Heart left ventricle (tissue), 16 donors: ENCODE results near the gene LYAR. TPM values are rescaled to one million over a fixed set of nuclear protein-coding genes. Genes with fewer than 3 reads are reported as not detected.
"Not testable (repeated sequence)": the region's sequence is repeated elsewhere in the genome, so short reads cannot be mapped to it uniquely, and the experiment has no call there.

ENCODE experiments used
- ATAC-seq, 4 donors: fragments of 200-7000 bp; cut with Tn5 transposase; one replicate each; pipeline ENCODE4 v1.9.1; 2020 to 2022; ENCODE audit warnings: moderate library complexity in 4 of 4, mild to moderate bottlenecking in 3 of 4, moderate number of reproducible peaks in 1 of 4
- DNase-seq, 5 donors: peaks; one replicate each; pipeline ENCODE4 v3.0.0-alpha.2; 2020
- H3K27ac ChIP-seq, 12 donors: fragments of 200-600 bp; sonication (generic) in 4 of 12; one replicate each; pipeline versions ENCODE4 v1.5.0 to v1.8.0; 2016 to 2022; ENCODE audit warnings: mild to moderate bottlenecking in 2 of 12
- H3K27me3 ChIP-seq, 9 donors: fragments of 200-600 bp; sonication (generic) in 2 of 9; one replicate each; pipeline versions ENCODE4 v1.5.1 to v1.8.0; 2016 to 2022; ENCODE audit warnings: mild to moderate bottlenecking in 3 of 9
- H3K36me3 ChIP-seq, 9 donors: fragments of 200-600 bp; sonication (generic) in 2 of 9; one replicate each; pipeline versions ENCODE4 v1.5.0 to v1.8.0; 2018 to 2022; ENCODE audit warnings: mild to moderate bottlenecking in 2 of 9
- H3K4me1 ChIP-seq, 12 donors: fragments of 200-600 bp; sonication (generic) in 4 of 12; one replicate each; pipeline versions ENCODE4 v1.5.0 to v1.8.0; 2016 to 2022; ENCODE audit warnings: mild to moderate bottlenecking in 3 of 12
- H3K4me3 ChIP-seq, 12 donors: fragments of 200-600 bp; sonication (generic) in 4 of 12; one replicate each; pipeline versions ENCODE4 v1.5.0 to v1.8.0; 2017 to 2022; ENCODE audit warnings: mild to moderate bottlenecking in 9 of 12, moderate library complexity in 4 of 12
- H3K9me3 ChIP-seq, 12 donors: fragments of 200-600 bp; sonication (generic) in 4 of 12; one replicate each; pipeline versions ENCODE4 v1.5.0 to v1.8.0; 2016 to 2022; ENCODE audit warnings: mild to moderate bottlenecking in 1 of 12
- POLR2A ChIP-seq, 2 donors: fragments of 450-650 bp; IDR thresholded peaks; one replicate each; pipeline ENCODE4 v1.6.1; 2017; ENCODE audit warnings: antibody characterized with exemption in 2 of 2, mild to moderate bottlenecking in 2 of 2, moderate library complexity in 2 of 2
- WGBS, 4 donors: extraction: QIAGEN DNeasy Blood & Tissue Kit in 2 of 4; methylation state at CpG; one replicate each; pipeline versions ENCODE4 v1.1.5 to v1.1.7; 2013 to 2018; 5-methylcytosine and 5-hydroxymethylcytosine counted together
- intact Hi-C, 10 donors: fragments of 100-400 bp; cut with DNase I; formaldehyde crosslinking; loops; one replicate each; pipeline versions ENCODE4 v1.11.1 to v1.14.2; 2022
- polyA plus RNA-seq, 2 donors: library from polyadenylated mRNA; stranded (reverse); fragments of 200-250 nt; gene quantifications; one replicate each; pipeline ENCODE4 v1.2.3, GENCODE V29; 2013
- total RNA-seq, 9 donors: library from RNA; depleted of rRNA in 2 of 9; stranded (reverse); fragments of >200 nt in 2 of 9; fragmentation: NEBNext Ultra II Directional in 3 of 9; extraction: Animal tissue kit (Norgen Biotek cat#: 25700) in 3 of 9; gene quantifications; one replicate each; pipeline versions ENCODE4 v1.1.0 to v1.2.4, GENCODE V29; 2016 to 2023
- TF ChIP-seq, protein P1 (sequence below), 12 donors: fragments of 200-600 bp; sonication (generic) in 4 of 12; IDR thresholded peaks; one replicate each; pipeline versions ENCODE4 v1.5.0 to v1.8.0; 2018 to 2022; ENCODE audit warnings: antibody characterized with exemption in 12 of 12, mild to moderate bottlenecking in 5 of 12
- donor health status: ischemic (EF 13 %, LVEDD 7.1; RV severe dilation, severe dysfunction).
- donor health status: healthy with polysubstance abuse.
- donor health status: DM: no; HTN: yes; CAD: no.
- donor health status: DM: no; HTN: no; CAD: no.
- donor health status: ischemic (EF 25% LVEDD 6.9; RV normal size, moderate dysfunction).
- donor health status: ischemic (EF 25% LVEDD 5.7; RV mildly dilated, moderate dysfunction).
- donor health status: healthy.
- donor health status: DM: yes; HTN: yes; CAD: no.
- donor health status: ischemic (EF 35%, LVEDD 5.7; RV mildly dilated, moderate dysfunction).
- donor health status: nonischemic (EF 11% LVEDD 7.7; RV severe dilation, severe dysfunction).
- donor health status: DM: yes; HTN: yes; CAD: no.
- donor health status: PGD.
- donor health status: ischemic (EF 29% LVEDD 5.4; RV normal size, mild dysfunction).
- donor health status: nonischemic (EF 23%, LVEDD 6.1; RV moderate dilation, normal function).

The LYAR gene
- total and polyA plus RNA-seq, 11 donors, result 8.6 to 16.6 (median 12.5) TPM

DNA sequence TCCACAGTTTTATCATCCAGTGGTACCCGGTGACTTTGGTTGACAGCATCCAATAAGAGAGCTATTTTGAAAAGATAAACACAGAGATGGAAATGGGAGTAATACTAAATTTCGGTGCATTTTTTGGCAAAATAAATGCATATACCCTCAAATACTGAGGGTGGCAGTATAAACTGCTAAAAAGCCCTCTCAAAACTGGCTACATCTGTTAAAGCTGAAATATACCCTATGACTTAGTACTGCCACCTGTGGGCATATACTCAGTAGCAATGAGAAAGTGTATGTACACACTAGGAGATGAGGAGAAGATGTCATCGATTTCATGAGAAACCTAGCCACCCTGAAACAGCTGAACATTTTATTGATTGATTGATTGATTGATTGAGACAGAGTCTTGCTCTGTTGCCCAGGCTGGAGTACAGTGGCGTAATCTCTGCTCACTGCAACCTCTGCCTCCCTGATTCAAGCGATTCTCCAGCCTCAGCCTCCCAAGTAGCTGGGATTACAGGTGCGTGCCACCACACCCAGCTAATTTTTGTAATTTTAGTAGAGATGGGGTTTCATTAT lies 29.7 kb downstream of the LYAR start:
- TF ChIP-seq, protein P1, sequence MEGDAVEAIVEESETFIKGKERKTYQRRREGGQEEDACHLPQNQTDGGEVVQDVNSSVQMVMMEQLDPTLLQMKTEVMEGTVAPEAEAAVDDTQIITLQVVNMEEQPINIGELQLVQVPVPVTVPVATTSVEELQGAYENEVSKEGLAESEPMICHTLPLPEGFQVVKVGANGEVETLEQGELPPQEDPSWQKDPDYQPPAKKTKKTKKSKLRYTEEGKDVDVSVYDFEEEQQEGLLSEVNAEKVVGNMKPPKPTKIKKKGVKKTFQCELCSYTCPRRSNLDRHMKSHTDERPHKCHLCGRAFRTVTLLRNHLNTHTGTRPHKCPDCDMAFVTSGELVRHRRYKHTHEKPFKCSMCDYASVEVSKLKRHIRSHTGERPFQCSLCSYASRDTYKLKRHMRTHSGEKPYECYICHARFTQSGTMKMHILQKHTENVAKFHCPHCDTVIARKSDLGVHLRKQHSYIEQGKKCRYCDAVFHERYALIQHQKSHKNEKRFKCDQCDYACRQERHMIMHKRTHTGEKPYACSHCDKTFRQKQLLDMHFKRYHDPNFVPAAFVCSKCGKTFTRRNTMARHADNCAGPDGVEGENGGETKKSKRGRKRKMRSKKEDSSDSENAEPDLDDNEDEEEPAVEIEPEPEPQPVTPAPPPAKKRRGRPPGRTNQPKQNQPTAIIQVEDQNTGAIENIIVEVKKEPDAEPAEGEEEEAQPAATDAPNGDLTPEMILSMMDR (IDR thresholded peaks at IDR 0.05), result peak in 7 of 12 donors; percentile 13 to 48 (median 27)
- no peak for TF ChIP-seq POLR2A (IDR thresholded peaks at IDR 0.05)
- peak overlapping the region in 1 of 12 donors; percentile 70 for H3K27ac ChIP-seq
- no peak for DNase-seq

GRCh38 chr4:4259484-4260100 lies 30.4 kb downstream of the LYAR start:
- H3K4me3 ChIP-seq, result no peak overlapping the region
- H3K27ac ChIP-seq, result peak overlapping the region in 1 of 12 donors; percentile 70
- H3K36me3 ChIP-seq, result no peaks in the 10 kb centered on the region
- H3K4me1 ChIP-seq, result peaks cover 0 to 17% (median 0%) of the 10 kb centered on the region in 12 donors
- H3K9me3 ChIP-seq, result no peaks in the 10 kb centered on the region
- no peaks in the 10 kb centered on the region for H3K27me3 ChIP-seq
- no peak for ATAC-seq
- TF ChIP-seq, protein P1 (IDR thresholded peaks at IDR 0.05), result no peak
- TF ChIP-seq POLR2A (IDR thresholded peaks at IDR 0.05), result no peak
- WGBS, 4 donors, result 56 to 60% (median 58%) methylated on average over 9 of the region's 9 CpGs
- intact Hi-C loops, result loop anchor here in 1 of 10 donors (10.0 kb wide), 1 partner anchor 165 kb away; no protein-coding TSS in a partner anchor
- no peak for DNase-seq

More for the DNA sequence above, 29.7 kb downstream of the LYAR start:
- no peaks in the 10 kb centered on the region for H3K36me3 ChIP-seq
- intact Hi-C loops, result no loop called here
- 65 to 82% (median 71%) methylated on average over 6 of the region's 6 CpGs for WGBS, 4 donors
- no peak overlapping the region for H3K4me3 ChIP-seq
- no peaks in the 10 kb centered on the region for H3K9me3 ChIP-seq
- peaks cover 0 to 17% (median 0%) of the 10 kb centered on the region in 12 donors for H3K4me1 ChIP-seq
- peak in 2 of 4 donors; percentile 43 to 64 for ATAC-seq
- no peaks in the 10 kb centered on the region for H3K27me3 ChIP-seq

DNA sequence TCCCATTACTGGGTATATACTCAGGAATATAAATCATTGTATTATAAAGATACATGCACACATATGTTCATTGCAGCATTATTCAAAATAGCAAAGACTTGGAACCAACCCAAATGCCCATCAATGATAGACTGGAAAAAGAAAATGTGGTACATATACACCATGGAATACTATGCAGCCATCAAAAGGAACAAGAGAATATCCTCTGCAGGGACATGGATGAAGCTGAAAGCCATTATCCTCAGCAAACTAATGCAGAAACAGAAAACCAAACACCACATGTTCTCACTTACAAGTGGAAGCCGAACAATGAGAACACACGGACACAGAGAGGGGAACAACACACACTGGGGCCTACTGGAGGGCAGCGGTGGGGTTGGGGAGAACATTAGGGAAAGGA lies 32.2 kb downstream of the LYAR start:
- H3K36me3 ChIP-seq, H3K9me3 ChIP-seq, H3K27ac ChIP-seq, H3K4me3 ChIP-seq, H3K27me3 ChIP-seq, ATAC-seq, DNase-seq: not testable (repeated sequence)
- H3K4me1 ChIP-seq, result peaks cover 0 to 20% (median 0%) of the 10 kb centered on the region in 12 donors
- intact Hi-C loops, result loop anchor here in 2 of 10 donors (2.0 to 10.0 kb wide), 2 partner anchors 77 to 167 kb away; no protein-coding TSS in a partner anchor
- 81 to 98% (median 83%) methylated on average over 3 of the region's 3 CpGs for WGBS, 4 donors

DNA sequence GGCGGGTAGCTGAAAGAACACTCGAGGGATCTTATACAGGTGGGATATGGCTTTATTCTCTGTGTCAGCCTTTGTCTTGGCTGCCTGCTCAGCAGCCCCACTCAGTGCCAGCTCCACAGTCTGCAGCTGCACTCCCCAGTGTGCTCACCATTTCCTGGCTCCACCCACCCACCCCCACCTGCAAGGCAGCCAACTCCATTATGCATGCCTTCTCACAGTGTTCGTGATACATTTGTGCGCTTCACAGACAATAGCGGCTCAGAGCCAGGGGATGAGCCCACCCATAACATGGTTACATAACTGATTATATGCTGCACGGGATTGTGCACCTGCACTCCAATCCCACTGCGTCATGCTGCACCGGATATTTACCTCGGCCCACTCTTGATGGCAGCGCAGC lies 33.2 kb downstream of the LYAR start:
- no peak overlapping the region for H3K4me3 ChIP-seq

More for the DNA sequence above, 33.2 kb downstream of the LYAR start:
- no peak for TF ChIP-seq POLR2A (IDR thresholded peaks at IDR 0.05)
- TF ChIP-seq, protein P1 (IDR thresholded peaks at IDR 0.05), result no peak
- ATAC-seq (peak in 2 of 4 donors; percentile 33 to 86), DNase-seq (peak in 1 of 5 donors; percentile 38)
- no peaks in the 10 kb centered on the region for H3K36me3 ChIP-seq
- no peaks in the 10 kb centered on the region for H3K27me3 ChIP-seq
- intact Hi-C loops, result loop anchor here in 2 of 10 donors (2.0 to 10.0 kb wide), 2 partner anchors 78 to 168 kb away; no protein-coding TSS in a partner anchor
- WGBS, 4 donors, result 54 to 69% (median 59%) methylated on average over 9 to 10 of the region's 10 CpGs
- H3K9me3 ChIP-seq, result no peaks in the 10 kb centered on the region
- peaks cover 0 to 20% (median 0%) of the 10 kb centered on the region in 12 donors for H3K4me1 ChIP-seq
- H3K27ac ChIP-seq, result no peak overlapping the region
